IPS-15b (cell line): ENCODE results near the gene TCF19.

Experiments
- H3K27me3 ChIP-seq: one replicate; pipeline ENCODE4 v1.6.1; 2013; ENCODE audit warnings: low read length; ENCODE audit not compliant: control insufficient read depth, insufficient read depth
- H3K36me3 ChIP-seq: one replicate; pipeline ENCODE4 v1.6.1; 2013; ENCODE audit warnings: low read length; ENCODE audit not compliant: control insufficient read depth, insufficient read depth
- H3K4me1 ChIP-seq: one replicate; pipeline ENCODE4 v1.6.1; 2013; ENCODE audit warnings: mild to moderate bottlenecking, low read length; ENCODE audit not compliant: control insufficient read depth, insufficient read depth
- H3K4me3 ChIP-seq: one replicate; pipeline ENCODE4 v1.5.1; 2013; ENCODE audit warnings: low read depth, low read length
- H3K9ac ChIP-seq: one replicate; pipeline ENCODE4 v1.6.1; 2013; ENCODE audit warnings: low read depth, mild to moderate bottlenecking, low read length
- H3K9me3 ChIP-seq: one replicate; pipeline ENCODE4 v1.6.1; 2013; ENCODE audit warnings: mild to moderate bottlenecking, low read length; ENCODE audit not compliant: control insufficient read depth, insufficient read depth

Gene TCF19

GRCh38 chr6:31208506-31208905 lies 50.1 kb downstream of the TCF19 start:
- no peak overlapping the region for H3K4me3 ChIP-seq
- no peaks in the 10 kb centered on the region for H3K27me3 ChIP-seq
- no peaks in the 10 kb centered on the region for H3K36me3 ChIP-seq
- no peak overlapping the region for H3K9ac ChIP-seq
- H3K9me3 ChIP-seq, result no peaks in the 10 kb centered on the region
- peaks cover 12% of the 10 kb centered on the region for H3K4me1 ChIP-seq

- Histone ChIP-seq H3K36me3 (no peaks in the 10 kb centered on the region), H3K9ac (no peak overlapping the region), H3K4me1 (peaks cover 6% of the 10 kb centered on the region), H3K9me3 (no peaks in the 10 kb centered on the region), H3K27me3 (no peaks in the 10 kb centered on the region), H3K4me3 (no peak overlapping the region)
Measured at GRCh38 chr6:31209137-31209536, 50.7 kb downstream of the TCF19 start.

GRCh38 chr6:31210123-31210522 lies 51.7 kb downstream of the TCF19 start:
- Histone ChIP-seq H3K9me3 (no peaks in the 10 kb centered on the region), H3K36me3 (no peaks in the 10 kb centered on the region), H3K4me1 (peaks cover 5% of the 10 kb centered on the region), H3K9ac (no peak overlapping the region), H3K27me3 (no peaks in the 10 kb centered on the region), H3K4me3 (no peak overlapping the region)

- H3K9ac ChIP-seq, result no peak overlapping the region
- H3K36me3 ChIP-seq, result no peaks in the 10 kb centered on the region
- H3K27me3 ChIP-seq, result no peaks in the 10 kb centered on the region
- no peak overlapping the region for H3K4me3 ChIP-seq
- H3K9me3 ChIP-seq, result no peaks in the 10 kb centered on the region
- peaks cover 5% of the 10 kb centered on the region for H3K4me1 ChIP-seq
Measured at GRCh38 chr6:31210741-31211532, 52.5 kb downstream of the TCF19 start.
